ENCODE data around the gene CSTB. TPM values are rescaled to one million over a fixed set of nuclear protein-coding genes. Genes with fewer than 3 reads are reported as not detected.

Gene CSTB
- total and polyA plus RNA-seq, 2 experiments from 2014 or later: 24.1 to 120 TPM

DNA sequence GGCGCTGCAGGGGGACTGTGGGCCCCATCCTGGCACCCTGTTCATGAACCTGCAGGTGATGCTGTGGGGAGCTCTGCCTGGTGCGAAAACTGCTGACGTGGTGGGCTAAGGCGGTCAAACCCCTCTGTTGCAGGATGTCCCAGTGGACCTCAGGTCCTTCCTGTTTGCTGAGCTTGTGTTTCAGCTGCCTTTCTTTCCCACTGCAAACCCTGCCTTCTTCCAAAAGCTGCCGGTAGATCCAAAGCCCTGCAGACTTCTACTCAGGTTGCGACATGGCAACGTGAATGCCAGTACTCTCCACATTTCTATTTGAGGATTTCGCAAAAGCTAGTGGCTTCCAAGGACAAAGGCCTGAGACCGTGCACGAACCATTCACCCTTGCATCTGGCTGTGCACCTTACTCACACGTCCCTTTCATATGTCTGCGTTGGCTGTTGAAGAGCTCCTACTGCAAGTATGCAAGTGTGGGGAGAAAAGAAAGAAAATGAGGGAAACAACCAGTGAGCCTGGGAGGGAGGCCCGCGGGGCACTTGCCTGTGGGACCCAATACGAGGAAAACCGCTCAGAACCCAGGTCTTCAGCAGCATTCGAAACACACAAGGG is 7.1 kb upstream of the CSTB start:
- no peak for DNase-seq (ENCODE audit: low spot score)
- H3K9me2 ChIP-seq (replicated peaks; ENCODE audit: insufficient read depth): no peaks in the 10 kb centered on the region
- WGBS (ENCODE audit: low lambda C conversion rate, missing lambda C conversion rate): 86% methylated on average over 17 of the region's 17 CpGs

DNA sequence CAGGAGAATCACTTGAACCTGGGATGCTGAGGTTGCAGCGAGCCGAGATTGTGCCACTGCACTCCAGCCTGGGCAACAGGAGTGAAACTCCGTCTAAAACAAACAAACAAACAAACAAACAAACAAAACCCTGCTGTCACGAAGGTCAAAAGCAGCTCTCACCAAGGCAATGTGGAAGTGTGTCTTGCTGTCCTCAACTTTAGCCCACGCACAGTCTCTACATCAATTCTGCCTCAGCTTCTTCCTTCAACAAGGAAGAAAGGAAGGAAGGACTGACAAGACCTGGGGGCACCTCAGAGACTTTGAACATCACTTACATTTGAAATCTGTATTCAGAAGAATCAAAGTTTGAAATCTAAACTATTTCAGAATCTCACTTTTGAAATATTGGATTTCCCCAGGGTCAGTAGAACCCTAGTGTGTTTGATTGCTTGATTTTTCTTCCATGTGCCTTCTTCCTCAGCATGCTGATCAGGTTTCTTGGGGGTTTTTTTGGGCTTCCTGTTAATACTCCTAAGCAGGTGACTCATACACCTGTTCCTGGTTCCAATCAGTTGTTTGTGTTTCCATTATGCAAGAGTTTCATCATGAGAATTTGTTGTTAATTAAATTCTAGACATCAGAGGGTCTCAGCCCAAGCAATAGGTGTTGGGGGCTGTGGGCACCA is 6.5 kb upstream of the CSTB start:
- H3K4me1 ChIP-seq (ENCODE audit: insufficient read depth): no peaks in the 10 kb centered on the region
- no peaks in the 10 kb centered on the region for H3K36me3 ChIP-seq (replicated peaks; ENCODE audit: insufficient read depth, low read depth)
- WGBS (ENCODE audit: low lambda C conversion rate, missing lambda C conversion rate): 84% methylated on average over 5 of the region's 5 CpGs
- H3K4me2 ChIP-seq: no peak overlapping the region
- H3K79me2 ChIP-seq: no peaks in the 10 kb centered on the region
- no peaks in the 10 kb centered on the region for H3K9me2 ChIP-seq (replicated peaks; ENCODE audit: insufficient read depth)
- no peak for TF ChIP-seq EZH2phosphoT487 (IDR thresholded peaks at IDR 0.05; ENCODE audit: low read depth, severe bottlenecking, unreplicated experiment)
- TF ChIP-seq, protein P1, sequence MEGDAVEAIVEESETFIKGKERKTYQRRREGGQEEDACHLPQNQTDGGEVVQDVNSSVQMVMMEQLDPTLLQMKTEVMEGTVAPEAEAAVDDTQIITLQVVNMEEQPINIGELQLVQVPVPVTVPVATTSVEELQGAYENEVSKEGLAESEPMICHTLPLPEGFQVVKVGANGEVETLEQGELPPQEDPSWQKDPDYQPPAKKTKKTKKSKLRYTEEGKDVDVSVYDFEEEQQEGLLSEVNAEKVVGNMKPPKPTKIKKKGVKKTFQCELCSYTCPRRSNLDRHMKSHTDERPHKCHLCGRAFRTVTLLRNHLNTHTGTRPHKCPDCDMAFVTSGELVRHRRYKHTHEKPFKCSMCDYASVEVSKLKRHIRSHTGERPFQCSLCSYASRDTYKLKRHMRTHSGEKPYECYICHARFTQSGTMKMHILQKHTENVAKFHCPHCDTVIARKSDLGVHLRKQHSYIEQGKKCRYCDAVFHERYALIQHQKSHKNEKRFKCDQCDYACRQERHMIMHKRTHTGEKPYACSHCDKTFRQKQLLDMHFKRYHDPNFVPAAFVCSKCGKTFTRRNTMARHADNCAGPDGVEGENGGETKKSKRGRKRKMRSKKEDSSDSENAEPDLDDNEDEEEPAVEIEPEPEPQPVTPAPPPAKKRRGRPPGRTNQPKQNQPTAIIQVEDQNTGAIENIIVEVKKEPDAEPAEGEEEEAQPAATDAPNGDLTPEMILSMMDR (IDR thresholded peaks at IDR 0.05; ENCODE audit: poor library complexity): no peak
- TF ChIP-seq EZH2 (IDR thresholded peaks at IDR 0.05; ENCODE audit: borderline replicate concordance): no peak
- H3K9me3 ChIP-seq (ENCODE audit: low read depth): no peaks in the 10 kb centered on the region
- no peak overlapping the region for H2AFZ ChIP-seq
- H3K27me3 ChIP-seq: no peaks in the 10 kb centered on the region
- DNase-seq (ENCODE audit: low spot score): no peak
- H3K4me3 ChIP-seq: no peak overlapping the region
- no peaks in the 10 kb centered on the region for H4K20me1 ChIP-seq (ENCODE audit: insufficient read depth, poor library complexity, severe bottlenecking)
- no peak overlapping the region for H3K27ac ChIP-seq

More for the DNA sequence above, 7.1 kb upstream of the CSTB start:
- H3K4me2 ChIP-seq: no peak overlapping the region
- H3K79me2 ChIP-seq: no peaks in the 10 kb centered on the region
- H3K9me3 ChIP-seq (ENCODE audit: low read depth): no peaks in the 10 kb centered on the region
- H3K27me3 ChIP-seq: no peaks in the 10 kb centered on the region
- no peak overlapping the region for H3K27ac ChIP-seq
- no peaks in the 10 kb centered on the region for H3K4me1 ChIP-seq (ENCODE audit: insufficient read depth)
- no peak overlapping the region for H2AFZ ChIP-seq
- no peak overlapping the region for H3K4me3 ChIP-seq
- no peaks in the 10 kb centered on the region for H4K20me1 ChIP-seq (ENCODE audit: insufficient read depth, poor library complexity, severe bottlenecking)
- no peak for TF ChIP-seq EZH2 (IDR thresholded peaks at IDR 0.05; ENCODE audit: borderline replicate concordance)
- TF ChIP-seq, protein P1 (IDR thresholded peaks at IDR 0.05; ENCODE audit: poor library complexity): no peak
- H3K36me3 ChIP-seq (replicated peaks; ENCODE audit: insufficient read depth, low read depth): no peaks in the 10 kb centered on the region

DNA sequence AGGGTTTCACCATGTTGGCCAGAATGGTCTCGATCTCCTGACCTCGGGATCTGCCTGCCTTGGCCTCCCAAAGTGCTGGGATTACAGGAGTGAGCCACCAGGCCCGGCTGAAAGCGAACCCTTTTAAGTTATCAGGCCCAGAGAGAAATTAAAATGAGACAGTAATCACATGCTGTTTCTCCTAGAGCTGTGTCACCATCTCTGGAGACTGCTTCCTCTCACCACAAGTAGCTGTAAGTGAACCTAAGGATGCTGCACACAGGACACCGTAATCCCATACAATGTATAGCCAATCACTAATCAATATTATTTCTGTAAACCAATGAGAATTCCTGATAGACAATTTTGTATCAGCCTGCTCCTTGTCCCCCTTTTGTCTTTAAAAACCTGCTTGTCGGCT is 5.7 kb upstream of the CSTB start:
- no peaks in the 10 kb centered on the region for H4K20me1 ChIP-seq (ENCODE audit: insufficient read depth, poor library complexity, severe bottlenecking)
- H3K27me3 ChIP-seq: no peaks in the 10 kb centered on the region
- H3K27ac ChIP-seq: no peak overlapping the region
- H3K9me2 ChIP-seq (replicated peaks; ENCODE audit: insufficient read depth): no peaks in the 10 kb centered on the region
- no peaks in the 10 kb centered on the region for H3K4me1 ChIP-seq (ENCODE audit: insufficient read depth)
- no peak overlapping the region for H2AFZ ChIP-seq
- no peaks in the 10 kb centered on the region for H3K36me3 ChIP-seq (replicated peaks; ENCODE audit: insufficient read depth, low read depth)
- no peaks in the 10 kb centered on the region for H3K79me2 ChIP-seq
- WGBS (ENCODE audit: low lambda C conversion rate, missing lambda C conversion rate): 80% methylated on average over 6 of the region's 6 CpGs
- DNase-seq (ENCODE audit: low spot score): no peak
- no peaks in the 10 kb centered on the region for H3K9me3 ChIP-seq (ENCODE audit: low read depth)
- H3K4me3 ChIP-seq: no peak overlapping the region
- no peak for TF ChIP-seq EZH2 (IDR thresholded peaks at IDR 0.05; ENCODE audit: borderline replicate concordance)
- no peak for TF ChIP-seq EZH2phosphoT487 (IDR thresholded peaks at IDR 0.05; ENCODE audit: low read depth, severe bottlenecking, unreplicated experiment)
- TF ChIP-seq, protein P1 (IDR thresholded peaks at IDR 0.05; ENCODE audit: poor library complexity): no peak
- H3K4me2 ChIP-seq: no peak overlapping the region

Measured in hepatocyte (in vitro differentiated cells).